Measurements from ENCODE around the gene FAM174C. TPM values are rescaled to one million over a fixed set of nuclear protein-coding genes. Genes with fewer than 3 reads are reported as not detected.

The FAM174C gene
- total and polyA plus RNA-seq, 10 of the 15 experiments (the other 5 are each of a cell fraction or from before 2014, with no cell fraction given) = 0.89 to 94.6 (median 43.6) TPM

DNA sequence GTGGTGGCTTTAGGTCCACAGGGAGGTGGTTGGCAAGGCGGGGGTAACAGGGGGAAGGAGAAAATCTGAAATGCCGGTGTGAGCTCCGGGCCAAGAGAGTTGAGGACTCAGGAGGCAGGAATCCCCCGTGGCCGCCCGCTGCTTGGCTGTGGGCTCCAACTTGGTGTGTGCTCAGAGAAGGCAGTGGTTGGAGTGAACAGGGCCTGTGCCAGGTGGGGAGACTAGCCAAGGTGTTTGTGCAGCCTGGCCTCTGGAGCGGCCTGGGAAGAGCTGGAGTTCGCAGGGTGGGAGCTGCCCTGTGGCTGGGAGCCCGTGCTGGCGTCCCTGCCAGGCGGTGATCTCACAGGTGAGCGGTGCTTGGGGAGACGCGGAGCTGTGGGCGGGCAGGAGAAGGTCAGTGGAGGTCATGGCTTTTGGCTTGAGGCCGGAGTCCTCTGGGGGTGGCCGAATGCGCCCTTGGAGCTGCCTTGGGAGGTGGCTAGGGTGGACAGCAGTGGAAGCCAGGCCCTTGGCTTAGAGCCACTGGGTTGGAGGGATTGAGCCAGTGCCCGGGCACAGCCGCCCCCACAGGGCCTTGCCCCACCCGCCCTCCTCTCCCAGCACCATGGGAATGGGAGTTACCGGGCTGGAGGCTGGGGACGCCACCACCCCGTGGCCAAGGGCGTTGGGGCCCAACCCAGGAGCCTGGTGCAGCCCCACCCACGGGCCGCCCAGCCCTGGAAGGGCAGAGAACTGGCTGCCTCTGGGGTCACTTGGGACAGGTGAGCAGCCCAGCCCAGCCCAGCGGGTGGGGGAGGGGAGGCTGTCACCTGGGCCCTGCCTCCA lies 13.3 kb upstream of the FAM174C start (continued):
- TF ChIP-seq NR2F1 (conservative IDR thresholded peaks at IDR 0.05) = peak; percentile 93
- no peak for TF ChIP-seq MEF2B (IDR thresholded peaks at IDR 0.05; ENCODE audit: partially characterized antibody, poor library complexity, severe bottlenecking)
- 0 out of 4 replicates have a peak, but pooled peaks of 1 of the 2 experiments have one; percentile 4 for TF ChIP-seq EP300 (IDR thresholded peaks at IDR 0.05; ENCODE audit: borderline replicate concordance in 1 of 2, control insufficient read depth in 1 of 2, low read depth in 2 of 2, low read length in 2 of 2)
- TF ChIP-seq BHLHE40 (IDR thresholded peaks at IDR 0.05; ENCODE audit: borderline replicate concordance in 1 of 2, low read depth in 2 of 2, low read length in 1 of 2) = peak in 1 of 2 experiments; percentile 26; a peak in 1 of 4 replicates
- TF ChIP-seq WRNIP1 (IDR thresholded peaks at IDR 0.05; ENCODE audit: borderline replicate concordance, low read depth, low read length) = no peak
- no peak for TF ChIP-seq SMC3 (IDR thresholded peaks at IDR 0.05; ENCODE audit: borderline replicate concordance, low read length)
- TF ChIP-seq, protein P1, sequence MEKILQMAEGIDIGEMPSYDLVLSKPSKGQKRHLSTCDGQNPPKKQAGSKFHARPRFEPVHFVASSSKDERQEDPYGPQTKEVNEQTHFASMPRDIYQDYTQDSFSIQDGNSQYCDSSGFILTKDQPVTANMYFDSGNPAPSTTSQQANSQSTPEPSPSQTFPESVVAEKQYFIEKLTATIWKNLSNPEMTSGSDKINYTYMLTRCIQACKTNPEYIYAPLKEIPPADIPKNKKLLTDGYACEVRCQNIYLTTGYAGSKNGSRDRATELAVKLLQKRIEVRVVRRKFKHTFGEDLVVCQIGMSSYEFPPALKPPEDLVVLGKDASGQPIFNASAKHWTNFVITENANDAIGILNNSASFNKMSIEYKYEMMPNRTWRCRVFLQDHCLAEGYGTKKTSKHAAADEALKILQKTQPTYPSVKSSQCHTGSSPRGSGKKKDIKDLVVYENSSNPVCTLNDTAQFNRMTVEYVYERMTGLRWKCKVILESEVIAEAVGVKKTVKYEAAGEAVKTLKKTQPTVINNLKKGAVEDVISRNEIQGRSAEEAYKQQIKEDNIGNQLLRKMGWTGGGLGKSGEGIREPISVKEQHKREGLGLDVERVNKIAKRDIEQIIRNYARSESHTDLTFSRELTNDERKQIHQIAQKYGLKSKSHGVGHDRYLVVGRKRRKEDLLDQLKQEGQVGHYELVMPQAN (conservative IDR thresholded peaks at IDR 0.05) = 0 out of 2 replicates have a peak, but pooled peaks have one; percentile 40
- TF ChIP-seq NFXL1 (IDR thresholded peaks at IDR 0.05; ENCODE audit: borderline replicate concordance) = no peak
- TF ChIP-seq, protein P2, sequence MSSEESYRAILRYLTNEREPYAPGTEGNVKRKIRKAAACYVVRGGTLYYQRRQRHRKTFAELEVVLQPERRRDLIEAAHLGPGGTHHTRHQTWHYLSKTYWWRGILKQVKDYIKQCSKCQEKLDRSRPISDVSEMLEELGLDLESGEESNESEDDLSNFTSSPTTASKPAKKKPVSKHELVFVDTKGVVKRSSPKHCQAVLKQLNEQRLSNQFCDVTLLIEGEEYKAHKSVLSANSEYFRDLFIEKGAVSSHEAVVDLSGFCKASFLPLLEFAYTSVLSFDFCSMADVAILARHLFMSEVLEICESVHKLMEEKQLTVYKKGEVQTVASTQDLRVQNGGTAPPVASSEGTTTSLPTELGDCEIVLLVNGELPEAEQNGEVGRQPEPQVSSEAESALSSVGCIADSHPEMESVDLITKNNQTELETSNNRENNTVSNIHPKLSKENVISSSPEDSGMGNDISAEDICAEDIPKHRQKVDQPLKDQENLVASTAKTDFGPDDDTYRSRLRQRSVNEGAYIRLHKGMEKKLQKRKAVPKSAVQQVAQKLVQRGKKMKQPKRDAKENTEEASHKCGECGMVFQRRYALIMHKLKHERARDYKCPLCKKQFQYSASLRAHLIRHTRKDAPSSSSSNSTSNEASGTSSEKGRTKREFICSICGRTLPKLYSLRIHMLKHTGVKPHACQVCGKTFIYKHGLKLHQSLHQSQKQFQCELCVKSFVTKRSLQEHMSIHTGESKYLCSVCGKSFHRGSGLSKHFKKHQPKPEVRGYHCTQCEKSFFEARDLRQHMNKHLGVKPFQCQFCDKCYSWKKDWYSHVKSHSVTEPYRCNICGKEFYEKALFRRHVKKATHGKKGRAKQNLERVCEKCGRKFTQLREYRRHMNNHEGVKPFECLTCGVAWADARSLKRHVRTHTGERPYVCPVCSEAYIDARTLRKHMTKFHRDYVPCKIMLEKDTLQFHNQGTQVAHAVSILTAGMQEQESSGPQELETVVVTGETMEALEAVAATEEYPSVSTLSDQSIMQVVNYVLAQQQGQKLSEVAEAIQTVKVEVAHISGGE (CRISPR knock-in tag; IDR thresholded peaks at IDR 0.05) = no peak
- TF ChIP-seq GATAD2B (conservative IDR thresholded peaks at IDR 0.05; ENCODE audit: low read depth) = no peak; the same call in 1 of the 2 replicates
- TF ChIP-seq RUNX3 (IDR thresholded peaks at IDR 0.05; ENCODE audit: low read length) = no peak
- TF ChIP-seq NFYB (IDR thresholded peaks at IDR 0.05; ENCODE audit: insufficient read depth, low read depth, low read length) = no peak
- no peak for TF ChIP-seq SUZ12 (IDR thresholded peaks at IDR 0.05; ENCODE audit: unreplicated experiment)
- TF ChIP-seq EGR1 (IDR thresholded peaks at IDR 0.05; ENCODE audit: borderline replicate concordance in 1 of 2, low read depth in 2 of 2, low read length in 2 of 2) = no peak
- TF ChIP-seq, protein P3, sequence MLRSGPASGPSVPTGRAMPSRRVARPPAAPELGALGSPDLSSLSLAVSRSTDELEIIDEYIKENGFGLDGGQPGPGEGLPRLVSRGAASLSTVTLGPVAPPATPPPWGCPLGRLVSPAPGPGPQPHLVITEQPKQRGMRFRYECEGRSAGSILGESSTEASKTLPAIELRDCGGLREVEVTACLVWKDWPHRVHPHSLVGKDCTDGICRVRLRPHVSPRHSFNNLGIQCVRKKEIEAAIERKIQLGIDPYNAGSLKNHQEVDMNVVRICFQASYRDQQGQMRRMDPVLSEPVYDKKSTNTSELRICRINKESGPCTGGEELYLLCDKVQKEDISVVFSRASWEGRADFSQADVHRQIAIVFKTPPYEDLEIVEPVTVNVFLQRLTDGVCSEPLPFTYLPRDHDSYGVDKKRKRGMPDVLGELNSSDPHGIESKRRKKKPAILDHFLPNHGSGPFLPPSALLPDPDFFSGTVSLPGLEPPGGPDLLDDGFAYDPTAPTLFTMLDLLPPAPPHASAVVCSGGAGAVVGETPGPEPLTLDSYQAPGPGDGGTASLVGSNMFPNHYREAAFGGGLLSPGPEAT (IDR thresholded peaks at IDR 0.05; ENCODE audit: low read depth) = no peak
- no peak for TF ChIP-seq SRF (IDR thresholded peaks at IDR 0.05; ENCODE audit: low read depth in 2 of 2, low read length in 2 of 2)
- TF ChIP-seq SREBF1 (IDR thresholded peaks at IDR 0.05; ENCODE audit: low read length) = no peak
- TF ChIP-seq, protein P4, sequence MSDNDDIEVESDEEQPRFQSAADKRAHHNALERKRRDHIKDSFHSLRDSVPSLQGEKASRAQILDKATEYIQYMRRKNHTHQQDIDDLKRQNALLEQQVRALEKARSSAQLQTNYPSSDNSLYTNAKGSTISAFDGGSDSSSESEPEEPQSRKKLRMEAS (IDR thresholded peaks at IDR 0.05; ENCODE audit: low read depth, low read length) = no peak
- TF ChIP-seq, protein P5, sequence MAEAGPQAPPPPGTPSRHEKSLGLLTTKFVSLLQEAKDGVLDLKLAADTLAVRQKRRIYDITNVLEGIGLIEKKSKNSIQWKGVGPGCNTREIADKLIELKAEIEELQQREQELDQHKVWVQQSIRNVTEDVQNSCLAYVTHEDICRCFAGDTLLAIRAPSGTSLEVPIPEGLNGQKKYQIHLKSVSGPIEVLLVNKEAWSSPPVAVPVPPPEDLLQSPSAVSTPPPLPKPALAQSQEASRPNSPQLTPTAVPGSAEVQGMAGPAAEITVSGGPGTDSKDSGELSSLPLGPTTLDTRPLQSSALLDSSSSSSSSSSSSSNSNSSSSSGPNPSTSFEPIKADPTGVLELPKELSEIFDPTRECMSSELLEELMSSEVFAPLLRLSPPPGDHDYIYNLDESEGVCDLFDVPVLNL (IDR thresholded peaks at IDR 0.05; ENCODE audit: low read depth, low read length) = no peak
- no peak for TF ChIP-seq BCL11A (IDR thresholded peaks at IDR 0.05; ENCODE audit: low read depth, low read length)

Data from GM12878 (cell line).